Mucosa of descending colon (tissue), 3 donors: ENCODE data around the gene SEPTIN6. TPM values are rescaled to one million over a fixed set of nuclear protein-coding genes. Genes with fewer than 3 reads are reported as not detected.
A peak's percentile ranks its signal among the peaks of the same experiment; 100 is the strongest.

ENCODE experiments used
- ATAC-seq: fragments of 200-7000 bp; cut with Tn5 transposase; one replicate; pipeline ENCODE4 v1.9.1; 2020; ENCODE audit warnings: mild to moderate bottlenecking, moderate library complexity
- DNase-seq, 3 donors: peaks; one replicate each; pipeline ENCODE4 v3.0.0-alpha.2; 2020
- H3K36me3 ChIP-seq: fragments of 200-600 bp; one replicate; pipeline ENCODE4 v1.8.0; 2021; ENCODE audit warnings: low read depth, mild to moderate bottlenecking
- H3K4me1 ChIP-seq: fragments of 200-600 bp; one replicate; pipeline ENCODE4 v1.8.0; 2021; ENCODE audit warnings: low read depth, mild to moderate bottlenecking
- H3K4me3 ChIP-seq: fragments of 200-600 bp; one replicate; pipeline ENCODE4 v1.8.0; 2021; ENCODE audit warnings: mild to moderate bottlenecking
- H3K9me3 ChIP-seq: fragments of 200-600 bp; one replicate; pipeline ENCODE4 v1.8.0; 2021; ENCODE audit warnings: mild to moderate bottlenecking
- CTCF ChIP-seq: fragments of 200-600 bp; IDR thresholded peaks from one replicate; pipeline ENCODE4 v1.8.0; 2022; ENCODE audit warnings: antibody characterized with exemption, mild to moderate bottlenecking
- intact Hi-C, 2 donors: fragments of 100-400 bp; cut with DNase I in 1 of 2; cut with micrococcal nuclease in 1 of 2; formaldehyde crosslinking; loops; one replicate each; pipeline versions ENCODE4 v1.11.0 to v1.11.1; 2022; cut with DNase I, micrococcal nuclease
- total RNA-seq, 3 donors: library from RNA; stranded (reverse); fragmentation: NEBNext Ultra II Directional in 2 of 3; extraction: Animal tissue kit (Norgen Biotek cat#: 25700) in 2 of 3; gene quantifications; one replicate each; pipeline versions ENCODE4 v1.2.1 to v1.2.4, GENCODE V29; 2021 to 2023
- donor health status: DM: no; HTN: no; CAD: no; lungs with moderate emphysema.
- donor health status: DM: no; HTN: no; CAD: no.
- donor health status: DM: no; HTN: yes; CAD: no.

SEPTIN6 gene
- total RNA-seq, 3 donors from 2014 or later, result 10.6 to 58.1 (median 14.5) TPM

- intact Hi-C loops, result no loop called here
- Histone ChIP-seq H3K4me1 (no peaks in the 10 kb centered on the region), H3K36me3 (no peaks in the 10 kb centered on the region), H3K9me3 (no peaks in the 10 kb centered on the region), H3K4me3 (no peak overlapping the region)
- TF ChIP-seq CTCF, result no peak
- ATAC-seq, result no peak
- DNase-seq, result no peak
These were observed 16.7 kb upstream of the SEPTIN6 start for GRCh38 chrX:119709630-119710029.

GRCh38 chrX:119708936-119709335, 16.0 kb upstream of the SEPTIN6 start:
- no peaks in the 10 kb centered on the region for H3K9me3 ChIP-seq
- no peak overlapping the region for H3K4me3 ChIP-seq
- H3K36me3 ChIP-seq, result no peaks in the 10 kb centered on the region
- intact Hi-C loops, result no loop called here
- DNase-seq, result no peak
- no peak for ATAC-seq
- no peak for TF ChIP-seq CTCF
- H3K4me1 ChIP-seq, result no peaks in the 10 kb centered on the region

GRCh38 chrX:119706616-119707015, 13.6 kb upstream of the SEPTIN6 start:
- DNase-seq (no peak), ATAC-seq (no peak)
- TF ChIP-seq CTCF, result no peak
- intact Hi-C loops, result no loop called here
- no peaks in the 10 kb centered on the region for H3K4me1 ChIP-seq
- no peaks in the 10 kb centered on the region for H3K9me3 ChIP-seq
- no peaks in the 10 kb centered on the region for H3K36me3 ChIP-seq
- H3K4me3 ChIP-seq, result no peak overlapping the region

GRCh38 chrX:119698845-119699244, 5.9 kb upstream of the SEPTIN6 start:
- DNase-seq, result peak in 1 of 3 donors; percentile 40
- no peaks in the 10 kb centered on the region for H3K9me3 ChIP-seq
- no peak overlapping the region for H3K4me3 ChIP-seq
- no peaks in the 10 kb centered on the region for H3K36me3 ChIP-seq
- no peaks in the 10 kb centered on the region for H3K4me1 ChIP-seq
- peak; percentile 49 for ATAC-seq
- intact Hi-C loops, result no loop called here
- TF ChIP-seq CTCF, result no peak

- intact Hi-C loops, result no loop called here
- Histone ChIP-seq H3K4me3 (no peak overlapping the region), H3K4me1 (no peaks in the 10 kb centered on the region), H3K36me3 (no peaks in the 10 kb centered on the region), H3K9me3 (no peaks in the 10 kb centered on the region)
- no peak for DNase-seq
- ATAC-seq, result no peak
- no peak for TF ChIP-seq CTCF
These were observed 3.4 kb upstream of the SEPTIN6 start for GRCh38 chrX:119696251-119696890.
